ENCODE results near the gene ZNF543. TPM values are rescaled to one million over a fixed set of nuclear protein-coding genes. Genes with fewer than 3 reads are reported as not detected.

ZNF543 gene
- total and polyA plus RNA-seq, 2 of the 13 experiments (the other 11 are each of a cell fraction or from before 2014, with no cell fraction given), result 2.1 to 8.9 TPM

- TF ChIP-seq TAF15 (IDR thresholded peaks at IDR 0.05; ENCODE audit: low read depth, low read length, poor library complexity, severe bottlenecking) (no peak), ZNF83 (CRISPR knock-in tag; IDR thresholded peaks at IDR 0.05; ENCODE audit: borderline replicate concordance) (no peak), ZNF7 (CRISPR knock-in tag; IDR thresholded peaks at IDR 0.05) (no peak), ETV6 (CRISPR knock-in tag; conservative IDR thresholded peaks at IDR 0.05) (no peak), PRPF4 (IDR thresholded peaks at IDR 0.05; ENCODE audit: low read depth, low read length, poor library complexity, severe bottlenecking) (no peak), KLF9 (CRISPR knock-in tag; IDR thresholded peaks at IDR 0.05; ENCODE audit: low read depth) (no peak), ZFP62 (CRISPR knock-in tag; IDR thresholded peaks at IDR 0.05) (no peak), MED1 (CRISPR knock-in tag; IDR thresholded peaks at IDR 0.05) (peak; percentile 33; the same call in 1 of the 2 replicates), ZFY (CRISPR knock-in tag; IDR thresholded peaks at IDR 0.05) (peak; percentile 56), KDM5A (IDR thresholded peaks at IDR 0.05; ENCODE audit: borderline replicate concordance, low read length) (peak; percentile 71; the same call in 1 of the 2 replicates), ZNF207 (IDR thresholded peaks at IDR 0.05; ENCODE audit: borderline replicate concordance) (no peak), PHF8 (CRISPR knock-in tag; IDR thresholded peaks at IDR 0.05) (peak; percentile 80), USF2 (IDR thresholded peaks at IDR 0.05; ENCODE audit: low read depth, low read length) (no peak), USF2 (CRISPR knock-in tag; IDR thresholded peaks at IDR 0.05; ENCODE audit: borderline replicate concordance) (peak; percentile 91; the same call in 1 of the 2 replicates), NKX3-1 (CRISPR knock-in tag; IDR thresholded peaks at IDR 0.05) (no peak), NCOA1 (CRISPR knock-in tag; IDR thresholded peaks at IDR 0.05) (no peak), RXRA (CRISPR knock-in tag; IDR thresholded peaks at IDR 0.05) (0 out of 2 replicates have a peak, but pooled peaks have one; percentile 26), GPBP1L1 (CRISPR knock-in tag; IDR thresholded peaks at IDR 0.05) (no peak), GATA4 (IDR thresholded peaks at IDR 0.05; ENCODE audit: borderline replicate concordance, low read depth) (no peak), TFDP1 (CRISPR knock-in tag; IDR thresholded peaks at IDR 0.05; ENCODE audit: borderline replicate concordance) (peak; percentile 56; the same call in 1 of the 2 replicates), AKNA (CRISPR knock-in tag; IDR thresholded peaks at IDR 0.05; ENCODE audit: borderline replicate concordance) (no peak)
Measured at GRCh38 chr19:57362997-57363687, 42.9 kb downstream of the ZNF543 start, which contains the start of the genes TRAPPC2B and ZNF547 (continued).
